B cell (primary cell): ENCODE data around the gene ZNF365.

Experiments
- CTCF ChIP-seq: fragments of 200-600 bp; IDR thresholded peaks from one replicate; pipeline ENCODE4 v1.8.0; 2022; ENCODE audit warnings: antibody characterized with exemption, mild to moderate bottlenecking
- EZH2 ChIP-seq: IDR thresholded peaks from 2 replicates; pipeline ENCODE4 v1.6.1; 2012; ENCODE audit warnings: borderline replicate concordance, low read depth, mild to moderate bottlenecking, moderate library complexity, low read length; ENCODE audit not compliant: insufficient read depth, poor library complexity, severe bottlenecking

DNA sequence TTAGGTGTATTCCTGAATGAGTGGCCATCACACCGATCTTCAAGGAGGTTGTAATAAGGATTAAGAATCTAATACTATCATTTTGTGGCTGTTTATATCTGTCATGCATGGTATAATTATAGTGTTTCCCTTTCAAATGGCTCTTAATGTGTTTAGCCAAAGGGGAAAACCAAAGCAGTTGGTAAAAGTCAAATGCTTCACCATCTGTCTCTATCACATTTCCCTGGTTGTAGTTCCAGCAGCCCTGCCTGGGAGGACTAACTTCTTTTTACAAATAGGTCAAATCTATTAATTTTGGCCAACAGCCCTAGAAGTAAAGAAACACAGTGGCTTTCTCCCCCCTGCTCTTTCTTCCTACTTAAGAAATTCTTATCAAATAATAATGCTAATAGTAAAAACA, 56.7 kb downstream of the ZNF365 start:
- TF ChIP-seq CTCF (no peak), EZH2 (no peak)
